DMS153 treated with DMSO at 0.1 percent for 48 hours (cell line): ENCODE measurements around the gene VSTM2B.

Source experiments
- DNase-seq: peaks from one replicate; lab custom pipeline; 2025; ENCODE audit not compliant: unreplicated experiment; lab: John Stamatoyannopoulos, UW

The VSTM2B gene

DNA sequence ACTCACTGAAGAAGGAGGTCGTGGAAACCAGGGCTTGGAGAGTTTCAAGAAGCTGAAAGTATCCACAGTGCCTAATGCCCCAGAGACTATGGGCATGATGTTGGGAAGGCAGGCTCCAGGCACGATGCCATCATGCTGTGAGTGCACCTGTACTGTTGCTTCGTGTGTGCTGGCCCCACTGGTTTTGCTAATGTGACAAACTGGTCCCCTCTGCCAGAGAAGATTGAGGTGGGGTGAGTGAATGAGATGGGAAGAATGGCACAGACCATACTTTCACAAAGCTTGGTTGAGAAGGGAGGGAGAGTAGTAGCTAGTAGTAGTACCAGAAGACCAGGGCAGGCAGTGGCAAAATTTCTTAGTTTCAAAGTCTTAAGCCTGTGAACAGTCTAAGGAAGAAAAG is 61.3 kb downstream of the VSTM2B start:
- DNase-seq = no peak

DNA sequence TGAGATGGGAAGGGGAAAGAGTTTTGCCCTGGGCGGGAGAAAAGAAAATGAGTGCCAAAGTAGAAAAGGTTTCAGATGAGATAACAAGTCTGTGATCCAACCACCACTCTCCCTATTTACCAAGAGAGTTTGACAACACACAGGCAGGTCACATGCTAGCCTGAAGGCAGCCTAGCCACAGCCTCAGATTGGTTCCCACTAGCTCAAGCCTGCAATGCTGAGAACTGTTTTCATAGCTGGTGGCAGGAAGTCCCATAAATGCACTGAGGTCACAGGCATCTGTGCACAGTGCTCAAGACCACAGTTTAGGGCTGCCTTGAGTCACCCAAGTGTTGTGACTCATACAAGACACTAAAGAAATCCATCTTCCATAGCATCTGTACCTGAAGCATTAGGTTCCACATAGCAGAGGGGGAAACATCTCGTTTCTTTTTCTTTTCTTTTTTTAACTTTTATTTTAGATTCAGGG is 61.8 kb downstream of the VSTM2B start:
- DNase-seq = no peak

GRCh38 chr19:29588095-29588494 is 62.3 kb downstream of the VSTM2B start:
- DNase-seq = no peak

GRCh38 chr19:29590278-29590677 is 64.5 kb downstream of the VSTM2B start:
- DNase-seq = no peak

DNA sequence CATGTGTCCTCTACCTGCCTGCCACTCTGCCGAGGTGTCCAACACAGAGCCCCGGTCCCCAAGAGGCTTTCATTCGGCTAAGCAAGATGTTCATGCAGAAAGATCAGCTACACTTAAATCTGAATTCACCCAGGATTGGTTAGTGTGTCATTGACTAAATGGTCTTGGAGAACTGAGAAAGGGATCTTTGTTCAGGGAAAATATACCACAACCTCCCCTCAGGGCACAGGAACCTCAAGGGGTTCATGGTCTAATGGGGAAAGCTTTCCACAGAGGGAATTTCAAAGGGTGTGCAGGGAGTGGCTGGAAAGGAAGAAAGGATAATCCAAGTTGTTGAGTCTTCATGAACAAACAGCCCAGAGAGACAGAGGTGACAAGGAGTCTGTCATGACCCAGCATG is 65.9 kb downstream of the VSTM2B start:
- no peak for DNase-seq

GRCh38 chr19:29593869-29594268 is 68.1 kb downstream of the VSTM2B start:
- no peak for DNase-seq

DNA sequence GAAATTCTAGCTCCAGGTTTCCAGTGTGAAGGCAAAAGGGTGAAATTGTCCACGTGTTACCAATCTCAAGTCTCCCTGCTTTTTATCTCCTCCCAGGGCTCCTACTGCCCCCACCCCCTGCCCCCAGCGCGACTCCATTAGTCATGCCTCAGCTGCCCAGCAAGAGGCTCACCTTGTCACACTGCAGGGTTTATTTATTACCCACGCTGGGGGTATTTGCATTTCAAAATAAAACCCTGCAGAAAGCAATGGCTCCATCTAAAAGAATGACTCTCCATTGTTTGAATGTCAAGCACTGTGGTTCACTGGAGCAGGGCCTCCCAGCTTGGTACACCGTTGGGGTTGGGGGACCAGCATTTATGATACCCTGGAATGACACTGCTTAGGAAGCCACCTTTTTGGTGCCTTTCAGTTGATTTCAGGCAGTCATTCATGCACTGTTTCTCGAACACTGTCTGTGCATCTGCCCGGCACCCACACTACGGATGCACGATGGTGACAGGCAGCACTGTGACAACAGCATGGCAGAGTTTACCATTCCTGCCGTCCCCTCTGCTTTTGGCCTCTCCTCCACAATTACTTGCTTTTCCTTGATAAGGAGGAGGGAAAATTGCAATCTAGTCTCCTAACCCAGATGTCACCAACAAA is 70.4 kb downstream of the VSTM2B start:
- DNase-seq = peak; percentile 33

- DNase-seq = peak; percentile 53
These were observed 71.2 kb downstream of the VSTM2B start for GRCh38 chr19:29596885-29597525.

DNA sequence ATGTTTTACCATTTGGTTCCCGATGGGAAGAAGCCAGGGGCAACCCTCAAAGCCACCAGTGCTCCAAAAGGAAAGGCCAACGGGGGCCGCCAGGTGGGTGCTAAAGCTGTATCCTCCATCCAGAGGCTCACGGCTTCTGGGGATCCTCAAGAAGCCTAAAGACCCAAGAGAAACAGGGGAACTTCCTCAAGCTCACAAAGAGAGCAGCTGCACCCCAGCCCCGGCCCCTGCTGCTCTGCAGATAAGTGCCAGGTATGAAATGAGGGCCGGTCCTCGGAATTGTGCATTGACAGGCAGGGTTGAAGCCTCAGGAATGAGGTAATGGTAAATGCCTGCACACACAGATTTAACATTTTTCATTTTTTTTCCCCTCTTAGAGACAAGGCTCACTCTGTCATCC is 72.2 kb downstream of the VSTM2B start:
- no peak for DNase-seq

DNA sequence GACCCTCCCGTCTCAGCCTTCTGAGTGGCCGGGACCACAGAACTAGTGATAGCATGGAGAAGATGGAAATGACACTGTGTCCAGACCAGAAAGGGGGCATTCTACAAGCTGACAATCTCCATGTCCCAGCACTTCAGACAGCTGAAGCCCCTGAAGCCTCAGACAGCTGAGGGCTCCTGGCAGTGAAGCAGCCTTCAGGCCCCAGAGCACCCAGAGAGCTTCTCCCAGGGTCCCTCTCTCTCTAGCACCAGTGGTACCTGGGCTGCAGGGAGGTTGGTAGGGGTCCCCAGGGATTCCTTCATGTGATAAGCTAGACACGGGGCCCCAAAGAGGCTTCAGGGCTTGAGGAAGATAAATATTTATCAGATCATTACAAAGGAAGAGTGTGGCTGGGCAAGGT is 72.7 kb downstream of the VSTM2B start:
- DNase-seq = no peak

DNA sequence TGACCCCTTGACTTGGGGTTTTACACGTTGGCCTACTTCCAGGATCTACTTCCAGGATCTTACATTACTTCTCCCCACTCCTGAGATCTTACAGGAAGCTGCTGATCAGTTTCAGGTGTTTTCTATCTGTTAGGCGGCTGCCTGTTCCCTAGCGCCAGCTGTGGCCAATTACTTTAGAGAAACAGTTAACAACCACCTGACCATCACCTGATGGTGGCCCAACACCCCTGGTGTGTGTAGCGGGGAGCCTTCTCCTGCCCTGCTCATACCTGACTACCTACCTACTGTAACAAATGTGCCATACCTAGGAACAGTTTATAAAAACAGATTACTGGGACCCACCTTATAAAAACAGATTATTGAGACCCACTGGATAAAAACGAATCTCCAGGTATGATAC is 77.5 kb downstream of the VSTM2B start:
- DNase-seq = no peak

- DNase-seq = peak; percentile 86
These were observed 80.0 kb downstream of the VSTM2B start, which contains the start of gene POP4 for GRCh38 chr19:29605653-29606419. Gene POP4 (plus strand): TSS chr19:29606283. CDS start chr19:29606319, 36 bp downstream.

GRCh38 chr19:29606420-29606747 is 80.6 kb downstream of the VSTM2B start:
- no peak for DNase-seq

- no peak for DNase-seq
These were observed 83.8 kb downstream of the VSTM2B start for GRCh38 chr19:29609636-29610035.

DNA sequence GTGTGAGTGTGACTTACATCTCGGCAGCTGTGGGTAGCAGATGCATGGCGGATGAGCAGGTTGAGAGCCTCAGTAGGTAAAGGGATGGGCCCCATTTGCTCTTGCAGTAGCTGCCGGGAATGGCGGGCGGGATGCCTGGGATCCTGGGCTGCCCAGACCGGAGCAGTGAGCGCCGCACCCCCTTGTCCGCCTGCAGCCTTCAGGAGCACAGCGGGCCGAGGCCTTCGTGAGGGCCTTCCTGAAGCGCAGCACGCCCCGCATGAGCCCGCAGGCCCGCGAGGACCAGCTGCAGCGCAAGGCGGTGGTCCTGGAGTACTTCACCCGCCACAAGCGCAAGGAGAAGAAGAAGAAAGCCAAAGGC is 84.4 kb downstream of the VSTM2B start:
- DNase-seq = no peak

- DNase-seq = peak; percentile 41
These were observed 84.9 kb downstream of the VSTM2B start for GRCh38 chr19:29610574-29611271.

DNA sequence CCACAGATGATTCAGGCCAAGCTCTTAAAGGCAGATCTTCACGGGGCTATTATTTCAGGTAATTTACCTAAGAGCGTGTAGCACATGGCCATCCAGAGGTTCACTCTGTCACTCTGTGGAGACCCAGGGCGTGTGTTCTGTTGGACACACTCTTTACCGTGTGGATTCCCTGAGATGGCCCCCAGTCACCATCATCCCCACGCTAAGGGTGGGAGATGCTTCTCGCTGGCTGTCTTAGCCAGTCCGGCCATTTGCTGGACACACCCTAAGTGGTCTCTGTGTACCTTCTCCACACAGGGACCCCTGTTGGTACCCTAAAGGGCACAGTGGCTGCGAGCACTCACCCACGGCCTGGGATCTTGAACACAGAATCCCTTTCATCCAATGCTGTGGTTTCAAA is 86.3 kb downstream of the VSTM2B start:
- DNase-seq = no peak

DNA sequence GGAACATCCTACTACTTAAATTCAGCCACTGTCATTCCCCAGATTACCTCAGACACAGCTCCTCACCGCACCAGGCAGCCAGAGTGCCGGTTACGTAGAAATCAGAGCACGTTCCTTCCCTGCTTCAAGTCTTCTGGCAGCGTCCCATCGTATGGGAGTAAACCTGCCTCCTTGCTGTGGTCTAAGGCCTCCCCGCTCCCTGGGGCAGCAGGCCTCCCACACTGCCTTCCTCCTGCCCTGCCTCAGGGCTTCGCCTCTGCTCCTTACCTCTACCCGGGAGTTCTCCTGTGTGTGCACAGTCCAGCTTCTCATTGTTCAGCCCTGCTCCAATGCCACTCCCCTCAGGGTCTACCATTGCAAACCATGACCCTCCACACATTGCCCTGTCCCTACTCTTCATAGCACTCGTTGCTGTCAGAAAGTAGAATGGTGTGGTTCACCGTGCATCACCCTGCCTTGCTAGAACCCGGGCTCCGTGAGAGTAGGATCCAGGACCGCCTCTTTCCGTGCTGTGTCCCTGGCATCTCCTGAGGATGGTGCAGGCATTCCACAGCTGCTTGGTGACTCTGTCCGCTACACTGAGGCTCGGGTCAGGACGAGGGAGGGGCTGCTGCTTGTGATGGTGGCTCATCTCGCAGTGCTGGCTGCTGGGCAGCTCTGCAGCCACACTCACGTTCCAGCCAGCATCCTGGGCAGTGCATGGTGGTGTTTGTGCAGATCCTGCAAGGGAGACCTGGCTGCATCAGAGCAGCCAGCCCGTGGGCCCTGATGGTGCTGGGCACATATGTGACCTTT is 87.2 kb downstream of the VSTM2B start:
- DNase-seq = no peak

DNA sequence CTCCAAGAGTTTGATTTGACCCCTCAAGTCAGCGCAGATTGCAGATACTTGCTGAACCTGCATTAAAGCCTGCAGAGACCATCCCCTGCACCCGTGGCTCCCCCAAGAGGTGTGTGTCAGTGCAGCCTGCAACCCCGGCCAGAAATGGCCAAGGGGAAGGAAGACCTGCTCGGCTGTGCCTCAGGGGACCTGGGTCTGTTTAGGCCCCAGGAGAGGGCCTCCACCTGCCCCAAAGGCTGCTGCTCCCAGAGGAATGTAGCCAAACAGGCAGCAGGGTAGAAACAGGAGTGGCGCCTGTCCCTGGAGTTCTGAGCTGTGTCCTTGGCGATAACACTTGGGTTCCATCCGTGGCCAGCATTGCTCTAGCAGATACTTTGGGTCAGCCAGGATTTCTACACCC is 88.3 kb downstream of the VSTM2B start:
- no peak for DNase-seq
